Transverse colon (tissue), 4 donors: ENCODE data around the gene PPARA. TPM values are rescaled to one million over a fixed set of nuclear protein-coding genes. Genes with fewer than 3 reads are reported as not detected.

Source experiments
- DNase-seq: peaks from one replicate; pipeline ENCODE4 v3.0.0-alpha.2; 2019
- H3K27ac ChIP-seq, 4 donors: fragments of 200-600 bp; sonication (generic); 2 replicates each; pipeline ENCODE4 v1.5.1; 2016 to 2018; ENCODE audit warnings: inconsistent platforms in 4 of 4
- H3K27me3 ChIP-seq: fragments of 200-600 bp; sonication (generic); 2 replicates; pipeline ENCODE4 v1.5.1; 2017; ENCODE audit warnings: inconsistent platforms
- H3K36me3 ChIP-seq, 4 donors: fragments of 200-600 bp; sonication (generic); 2 replicates each; pipeline ENCODE4 v1.5.1; 2017 to 2019; ENCODE audit warnings: inconsistent platforms in 4 of 4
- H3K4me1 ChIP-seq, 4 donors: fragments of 200-600 bp; sonication (generic); 2 replicates each; pipeline ENCODE4 v1.5.1; 2017 to 2020; ENCODE audit warnings: inconsistent platforms in 4 of 4
- H3K4me3 ChIP-seq, 4 donors: fragments of 200-600 bp; sonication (generic); 1 replicate in 1 of 4; 2 replicates in 3 of 4; pipeline versions ENCODE4 v1.5.1 to v1.6.1; 2017 to 2019; ENCODE audit warnings: inconsistent platforms in 4 of 4
- H3K9me3 ChIP-seq, 2 donors: fragments of 200-600 bp; sonication (generic); 2 replicates each; pipeline ENCODE4 v1.5.1; 2017 to 2019; ENCODE audit warnings: inconsistent platforms in 2 of 2
- EP300 ChIP-seq: sonication (generic); formaldehyde crosslinking; IDR thresholded peaks from one replicate; pipeline ENCODE4 v1.6.1; 2017; ENCODE audit warnings: antibody characterized with exemption, low read depth
- POLR2A ChIP-seq: fragments of 450-650 bp; IDR thresholded peaks from one replicate; pipeline ENCODE4 v1.6.1; 2016; ENCODE audit warnings: antibody characterized with exemption, mild to moderate bottlenecking, moderate library complexity
- POLR2AphosphoS5 ChIP-seq, 3 donors: sonication (generic); formaldehyde crosslinking; IDR thresholded peaks; one replicate each; pipeline ENCODE4 v1.6.1; 2016; ENCODE audit warnings: antibody characterized with exemption in 3 of 3
- WGBS, 2 donors: methylation state at CpG; one replicate each; pipeline ENCODE4 v1.1.5; 2018; ENCODE audit warnings: low coverage in 1 of 2; 5-methylcytosine and 5-hydroxymethylcytosine counted together
- in situ Hi-C, 4 donors: fragments of 200-750 bp; cut with MboI; loops; one replicate each; pipeline versions ENCODE4 v1.15.0 to v1.15.1; 2017; ENCODE audit warnings: low sequenced_read_pairs in 3 of 4, low pct_ligation_motif_present in 1 of 4, low pct_unique_long_range_greater_than_20kb in 1 of 4
- intact Hi-C: fragments of 100-400 bp; cut with DNase I; formaldehyde crosslinking; loops from one replicate; pipeline ENCODE4 v1.15.1; 2023; ENCODE audit warnings: low total_unique reads
- total RNA-seq, 4 donors: library from RNA; depleted of rRNA; stranded (reverse); fragments of >200 nt; gene quantifications; one replicate each; pipeline ENCODE4 v1.1.0, GENCODE V29; 2016
- TF ChIP-seq, protein P1 (sequence below), 5 experiments: fragments of 200-600 bp in 3 of 5; fragments of 450-650 bp in 2 of 5; sonication (generic) in 3 of 5; IDR thresholded peaks; 1 replicate in 2 of 5; 2 replicates in 3 of 5; pipeline ENCODE4 v1.5.1; 2016 to 2017; ENCODE audit warnings: antibody characterized with exemption in 5 of 5, inconsistent platforms in 3 of 5, mild to moderate bottlenecking in 2 of 5, moderate library complexity in 1 of 5

PPARA gene
- total RNA-seq, 4 donors from 2014 or later, result 52.0 to 88.1 (median 74.7) TPM

- no peak for DNase-seq
- Histone ChIP-seq H3K9me3 (no peaks in the 10 kb centered on the region), H3K36me3 (peaks cover 0 to 65% (median 24%) of the 10 kb centered on the region in 4 donors), H3K27ac (no peak overlapping the region), H3K4me3 (no peak overlapping the region), H3K27me3 (no peaks in the 10 kb centered on the region), H3K4me1 (no peaks in the 10 kb centered on the region)
- intact Hi-C loops, result loop anchor here (10.0 kb wide), 1 partner anchor 55 kb away; no protein-coding TSS in a partner anchor
- no peak for TF ChIP-seq EP300
- in situ Hi-C loops, result no loop called here
- WGBS, 2 donors, result 71 to 74% methylated on average over 3 to 10 of the region's 10 CpGs
Measured at GRCh38 chr22:46219636-46220035, 69.3 kb downstream of the PPARA start.

DNA sequence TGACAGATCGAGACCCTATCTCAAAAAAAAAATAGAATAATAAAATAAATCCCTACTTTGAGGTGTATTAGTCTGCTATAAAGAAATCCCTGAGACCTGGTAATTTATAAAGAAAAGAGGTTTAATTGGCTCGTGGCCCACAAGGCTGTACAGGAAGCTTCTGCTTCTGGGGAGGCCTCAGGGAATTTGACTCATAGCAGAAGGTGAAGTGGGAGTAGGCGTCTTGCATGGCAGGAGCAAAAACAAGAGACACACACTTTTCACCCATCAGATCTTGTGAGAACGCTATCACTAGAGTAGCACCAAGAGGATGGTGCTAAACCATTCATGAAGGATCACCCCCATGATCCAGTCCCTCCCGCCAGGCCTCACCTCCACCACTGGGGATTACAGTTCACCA, 70.6 kb downstream of the PPARA start:
- 84 to 87% methylated on average over 4 to 5 of the region's 5 CpGs for WGBS, 2 donors
- TF ChIP-seq POLR2AphosphoS5 (IDR thresholded peaks at IDR 0.05) (no peak), EP300 (no peak), POLR2A (no peak)
- TF ChIP-seq, protein P1, sequence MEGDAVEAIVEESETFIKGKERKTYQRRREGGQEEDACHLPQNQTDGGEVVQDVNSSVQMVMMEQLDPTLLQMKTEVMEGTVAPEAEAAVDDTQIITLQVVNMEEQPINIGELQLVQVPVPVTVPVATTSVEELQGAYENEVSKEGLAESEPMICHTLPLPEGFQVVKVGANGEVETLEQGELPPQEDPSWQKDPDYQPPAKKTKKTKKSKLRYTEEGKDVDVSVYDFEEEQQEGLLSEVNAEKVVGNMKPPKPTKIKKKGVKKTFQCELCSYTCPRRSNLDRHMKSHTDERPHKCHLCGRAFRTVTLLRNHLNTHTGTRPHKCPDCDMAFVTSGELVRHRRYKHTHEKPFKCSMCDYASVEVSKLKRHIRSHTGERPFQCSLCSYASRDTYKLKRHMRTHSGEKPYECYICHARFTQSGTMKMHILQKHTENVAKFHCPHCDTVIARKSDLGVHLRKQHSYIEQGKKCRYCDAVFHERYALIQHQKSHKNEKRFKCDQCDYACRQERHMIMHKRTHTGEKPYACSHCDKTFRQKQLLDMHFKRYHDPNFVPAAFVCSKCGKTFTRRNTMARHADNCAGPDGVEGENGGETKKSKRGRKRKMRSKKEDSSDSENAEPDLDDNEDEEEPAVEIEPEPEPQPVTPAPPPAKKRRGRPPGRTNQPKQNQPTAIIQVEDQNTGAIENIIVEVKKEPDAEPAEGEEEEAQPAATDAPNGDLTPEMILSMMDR (IDR thresholded peaks at IDR 0.05), result no peak
- intact Hi-C loops, result no loop called here
- peaks cover 0 to 55% (median 21%) of the 10 kb centered on the region in 4 donors for H3K36me3 ChIP-seq
- no peak for DNase-seq
- H3K27ac ChIP-seq, result no peak overlapping the region
- H3K27me3 ChIP-seq, result no peaks in the 10 kb centered on the region
- H3K9me3 ChIP-seq, result no peaks in the 10 kb centered on the region
- in situ Hi-C loops, result no loop called here
- no peak overlapping the region for H3K4me3 ChIP-seq
- no peaks in the 10 kb centered on the region for H3K4me1 ChIP-seq

GRCh38 chr22:46224044-46224897, 73.9 kb downstream of the PPARA start:
- H3K27me3 ChIP-seq, result no peaks in the 10 kb centered on the region
- in situ Hi-C loops (no loop called here), intact Hi-C loops (no loop called here)
- no peaks in the 10 kb centered on the region for H3K4me1 ChIP-seq
- H3K36me3 ChIP-seq, result peaks cover 0 to 32% (median 11%) of the 10 kb centered on the region in 4 donors
- no peaks in the 10 kb centered on the region for H3K9me3 ChIP-seq
- H3K27ac ChIP-seq, result no peak overlapping the region
- no peak for DNase-seq
- 91% methylated on average over 23 of the region's 23 CpGs; no CpG with 5 or more reads in 1 of the 2 donors for WGBS, 2 donors
- TF ChIP-seq POLR2A (no peak), EP300 (no peak)
- no peak overlapping the region for H3K4me3 ChIP-seq

GRCh38 chr22:46224898-46225290, 74.6 kb downstream of the PPARA start:
- H3K27ac ChIP-seq, result no peak overlapping the region
- no peak overlapping the region for H3K4me3 ChIP-seq
- intact Hi-C loops, result no loop called here
- no peak for DNase-seq
- peaks cover 0 to 28% (median 8%) of the 10 kb centered on the region in 4 donors for H3K36me3 ChIP-seq
- no peaks in the 10 kb centered on the region for H3K4me1 ChIP-seq
- in situ Hi-C loops, result no loop called here
- 85% methylated on average over 10 of the region's 10 CpGs; no CpG with 5 or more reads in 1 of the 2 donors for WGBS, 2 donors
- TF ChIP-seq POLR2AphosphoS5 (IDR thresholded peaks at IDR 0.05) (no peak), EP300 (no peak), POLR2A (no peak)
- TF ChIP-seq, protein P1 (IDR thresholded peaks at IDR 0.05), result no peak
- H3K9me3 ChIP-seq, result no peaks in the 10 kb centered on the region
- no peaks in the 10 kb centered on the region for H3K27me3 ChIP-seq

DNA sequence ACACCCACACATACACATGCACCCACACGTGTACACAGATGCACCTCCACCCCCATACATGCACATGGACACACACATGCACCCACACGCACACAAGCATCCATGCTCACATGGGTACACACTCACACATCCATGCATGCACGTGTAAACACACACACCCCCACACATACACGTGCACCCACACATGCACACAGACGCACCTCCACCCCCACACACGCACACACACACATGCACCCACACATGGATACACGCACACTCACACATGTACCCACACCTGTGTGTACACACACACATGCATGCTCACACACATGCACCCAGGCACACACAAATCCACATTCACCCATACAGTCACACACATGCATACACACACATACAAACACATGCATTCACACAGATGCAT, 75.3 kb downstream of the PPARA start:
- Histone ChIP-seq H3K4me1 (no peaks in the 10 kb centered on the region), H3K36me3 (peaks cover 0 to 21% (median 5%) of the 10 kb centered on the region in 4 donors), H3K4me3 (no peak overlapping the region), H3K27me3 (no peaks in the 10 kb centered on the region), H3K27ac (no peak overlapping the region), H3K9me3 (no peaks in the 10 kb centered on the region)
- intact Hi-C loops, result no loop called here
- no peak for DNase-seq
- no peak for TF ChIP-seq POLR2A
- in situ Hi-C loops, result no loop called here
- 92 to 100% methylated on average over 1 to 7 of the region's 7 CpGs for WGBS, 2 donors
